Prostate gland (tissue), 2 donors: ENCODE measurements around the gene PIKFYVE. TPM values are rescaled to one million over a fixed set of nuclear protein-coding genes. Genes with fewer than 3 reads are reported as not detected.
"Not testable (repeated sequence)": the region's sequence is repeated elsewhere in the genome, so short reads cannot be mapped to it uniquely, and the experiment has no call there.

Experiments used
- DNase-seq: peaks from one replicate; pipeline ENCODE4 v3.0.0-alpha.2; 2019; ENCODE audit warnings: low spot score
- H3K27ac ChIP-seq, 2 donors: fragments of 200-600 bp; sonication (generic); 2 replicates each; pipeline ENCODE4 v1.5.1; 2017 to 2019
- H3K27me3 ChIP-seq: fragments of 200-600 bp; sonication (generic); replicated peaks from 2 replicates; pipeline ENCODE4 v1.5.1; 2019; ENCODE audit not compliant: insufficient read depth
- H3K36me3 ChIP-seq, 2 donors: fragments of 200-600 bp; sonication (generic); 1 replicate in 1 of 2; 2 replicates in 1 of 2; pipeline versions ENCODE4 v1.5.1 to v1.8.1; 2017 to 2019
- H3K4me1 ChIP-seq: fragments of 200-600 bp; sonication (generic); replicated peaks from 2 replicates; pipeline ENCODE4 v1.5.1; 2019
- H3K4me3 ChIP-seq, 2 donors: fragments of 200-600 bp; sonication (generic); 2 replicates each; pipeline ENCODE4 v1.5.1; 2017 to 2019
- H3K9me3 ChIP-seq: fragments of 200-600 bp; sonication (generic); 2 replicates; pipeline ENCODE4 v1.5.1; 2017
- CTCF ChIP-seq, 4 experiments: fragments of 200-600 bp in 2 of 4; fragments of 450-650 bp in 2 of 4; sonication (generic) in 2 of 4; IDR thresholded peaks; 1 replicate in 3 of 4; 2 replicates in 1 of 4; pipeline ENCODE4 v1.5.1; 2016 to 2019; ENCODE audit warnings: antibody characterized with exemption in 4 of 4, mild to moderate bottlenecking in 2 of 4, moderate library complexity in 2 of 4
- POLR2A ChIP-seq: fragments of 450-650 bp; IDR thresholded peaks from one replicate; pipeline ENCODE4 v1.6.1; 2016; ENCODE audit warnings: antibody characterized with exemption, mild to moderate bottlenecking
- POLR2AphosphoS5 ChIP-seq: sonication (generic); formaldehyde crosslinking; IDR thresholded peaks from one replicate; pipeline ENCODE4 v1.6.1; 2017; ENCODE audit warnings: antibody characterized with exemption
- WGBS: methylation state at CpG from one replicate; pipeline ENCODE4 v1.1.5; 2018; 5-methylcytosine and 5-hydroxymethylcytosine counted together
- intact Hi-C: fragments of 100-400 bp; cut with DNase I; formaldehyde crosslinking; loops from one replicate; pipeline ENCODE4 v1.14.2; 2022
- total RNA-seq, 2 donors: library from RNA; depleted of rRNA; stranded (reverse); fragments of >200 nt; gene quantifications; one replicate each; pipeline ENCODE4 v1.1.0, GENCODE V29; 2016

Gene PIKFYVE
- total RNA-seq, 2 donors from 2014 or later = 26.7 to 47.1 TPM

GRCh38 chr2:208350610-208351009 is 84.6 kb downstream of the PIKFYVE start:
- TF ChIP-seq CTCF (IDR thresholded peaks at IDR 0.05) = no peak
- no peak for TF ChIP-seq POLR2AphosphoS5
- TF ChIP-seq POLR2A = no peak
- intact Hi-C loops = loop anchor here (5.0 kb wide), 1 partner anchor 83 kb away; the partner anchor contains the start of gene PIKFYVE
- DNase-seq = no peak
- no peak overlapping the region for H3K4me3 ChIP-seq
- no peaks in the 10 kb centered on the region for H3K36me3 ChIP-seq
- 81% methylated on average over 7 of the region's 7 CpGs for WGBS
- no peaks in the 10 kb centered on the region for H3K27me3 ChIP-seq
- no peaks in the 10 kb centered on the region for H3K9me3 ChIP-seq
- no peak overlapping the region for H3K27ac ChIP-seq
- no peaks in the 10 kb centered on the region for H3K4me1 ChIP-seq

GRCh38 chr2:208352644-208353567 is 86.9 kb downstream of the PIKFYVE start:
- no peak for TF ChIP-seq POLR2AphosphoS5
- TF ChIP-seq POLR2A = no peak
- TF ChIP-seq CTCF (IDR thresholded peaks at IDR 0.05) = no peak
- no peak for DNase-seq
- intact Hi-C loops = loop anchor here (5.0 kb wide), 1 partner anchor 86 kb away; the partner anchor contains the start of gene PIKFYVE
- 82% methylated on average over 5 of the region's 5 CpGs for WGBS
- Histone ChIP-seq H3K4me1 (no peaks in the 10 kb centered on the region), H3K9me3 (no peaks in the 10 kb centered on the region), H3K4me3 (no peak overlapping the region), H3K27me3 (no peaks in the 10 kb centered on the region), H3K27ac (no peak overlapping the region), H3K36me3 (no peaks in the 10 kb centered on the region)

GRCh38 chr2:208354964-208355381 is 88.9 kb downstream of the PIKFYVE start:
- intact Hi-C loops = loop anchor here (5.0 kb wide), 1 partner anchor 88 kb away; the partner anchor contains the start of gene PIKFYVE
- no peak overlapping the region for H3K27ac ChIP-seq
- no peak overlapping the region for H3K4me3 ChIP-seq
- no peaks in the 10 kb centered on the region for H3K9me3 ChIP-seq
- H3K36me3 ChIP-seq = no peaks in the 10 kb centered on the region
- no peaks in the 10 kb centered on the region for H3K4me1 ChIP-seq
- WGBS = 88% methylated on average over 3 of the region's 3 CpGs
- no peaks in the 10 kb centered on the region for H3K27me3 ChIP-seq
- TF ChIP-seq POLR2AphosphoS5 = no peak
- no peak for TF ChIP-seq CTCF (IDR thresholded peaks at IDR 0.05)
- TF ChIP-seq POLR2A = no peak
- DNase-seq = no peak

- H3K36me3 ChIP-seq, H3K4me1 ChIP-seq, H3K9me3 ChIP-seq, DNase-seq, H3K27me3 ChIP-seq, intact Hi-C loops, H3K27ac ChIP-seq, H3K4me3 ChIP-seq: not testable (repeated sequence)
- 45% methylated on average over 3 of the region's 3 CpGs for WGBS
Observed at GRCh38 chr2:208356420-208356819, 90.4 kb downstream of the PIKFYVE start.

GRCh38 chr2:208356846-208357574 is 91.0 kb downstream of the PIKFYVE start:
- TF ChIP-seq POLR2AphosphoS5 (no peak), CTCF (IDR thresholded peaks at IDR 0.05) (no peak), POLR2A (no peak)
- no peaks in the 10 kb centered on the region for H3K4me1 ChIP-seq
- WGBS = 9% methylated on average over 1 of the region's 1 CpG
- H3K9me3 ChIP-seq = no peaks in the 10 kb centered on the region
- intact Hi-C loops = no loop called here
- H3K4me3 ChIP-seq = no peak overlapping the region
- H3K27ac ChIP-seq = no peak overlapping the region
- H3K27me3 ChIP-seq = no peaks in the 10 kb centered on the region
- no peak for DNase-seq
- no peaks in the 10 kb centered on the region for H3K36me3 ChIP-seq
